ENCODE results near the gene WDR17.

The WDR17 gene

GRCh38 chr4:176084769-176085168 lies 19.1 kb downstream of the WDR17 start:
- no peak overlapping the region for H3K4me3 ChIP-seq (ENCODE audit: low read length)
- no peak for TF ChIP-seq CTCF (conservative IDR thresholded peaks at IDR 0.05; ENCODE audit: low read depth, low read length)
- DNase-seq (ENCODE audit: low read depth), result no peak

- TF ChIP-seq CTCF (conservative IDR thresholded peaks at IDR 0.05; ENCODE audit: low read depth, low read length), result no peak
- no peak overlapping the region for H3K4me3 ChIP-seq (ENCODE audit: low read length)
Observed at GRCh38 chr4:176090115-176090514, 24.5 kb downstream of the WDR17 start.

GRCh38 chr4:176099314-176099713 lies 33.7 kb downstream of the WDR17 start:
- peak; percentile 28 for TF ChIP-seq CTCF (conservative IDR thresholded peaks at IDR 0.05; ENCODE audit: low read depth, low read length)
- DNase-seq (ENCODE audit: low read depth), result no peak

More at GRCh38 chr4:176090115-176090514, 24.5 kb downstream of the WDR17 start:
- no peak for DNase-seq (ENCODE audit: low read depth)

GRCh38 chr4:176102414-176103063 lies 36.9 kb downstream of the WDR17 start:
- no peak overlapping the region for H3K4me3 ChIP-seq (ENCODE audit: low read length)
- TF ChIP-seq CTCF (conservative IDR thresholded peaks at IDR 0.05; ENCODE audit: low read depth, low read length), result no peak
- no peak for DNase-seq (ENCODE audit: low read depth)

More at GRCh38 chr4:176099314-176099713, 33.7 kb downstream of the WDR17 start:
- H3K4me3 ChIP-seq (ENCODE audit: low read length), result no peak overlapping the region

GRCh38 chr4:176107695-176108094 lies 42.1 kb downstream of the WDR17 start:
- no peak for DNase-seq (ENCODE audit: low read depth)

GRCh38 chr4:176123710-176124407 lies 58.2 kb downstream of the WDR17 start:
- no peak for DNase-seq (ENCODE audit: low read depth)
- no peak overlapping the region for H3K4me3 ChIP-seq (ENCODE audit: low read length)
- TF ChIP-seq CTCF (conservative IDR thresholded peaks at IDR 0.05; ENCODE audit: low read depth, low read length), result peak; percentile 81

More at GRCh38 chr4:176107695-176108094, 42.1 kb downstream of the WDR17 start:
- TF ChIP-seq CTCF (conservative IDR thresholded peaks at IDR 0.05; ENCODE audit: low read depth, low read length), result no peak
- H3K4me3 ChIP-seq (ENCODE audit: low read length), result no peak overlapping the region

- H3K4me3 ChIP-seq (ENCODE audit: low read length), result no peak overlapping the region
- no peak for DNase-seq (ENCODE audit: low read depth)
- no peak for TF ChIP-seq CTCF (conservative IDR thresholded peaks at IDR 0.05; ENCODE audit: low read depth, low read length)
Observed at GRCh38 chr4:176125063-176125462, 59.4 kb downstream of the WDR17 start.
